B cell (primary cell): Measurements from ENCODE around the gene CADPS.

Experiments used
- CTCF ChIP-seq: fragments of 200-600 bp; IDR thresholded peaks from one replicate; pipeline ENCODE4 v1.8.0; 2022; ENCODE audit warnings: antibody characterized with exemption, mild to moderate bottlenecking
- EZH2 ChIP-seq: IDR thresholded peaks from 2 replicates; pipeline ENCODE4 v1.6.1; 2012; ENCODE audit warnings: borderline replicate concordance, low read depth, mild to moderate bottlenecking, moderate library complexity, low read length; ENCODE audit not compliant: insufficient read depth, poor library complexity, severe bottlenecking

GRCh38 chr3:62875558-62876002 is 364 bp upstream of the CADPS start:
- TF ChIP-seq CTCF (no peak), EZH2 (no peak)
